ENCODE measurements around the gene TRAF7.
"Not testable (repeated sequence)": the region's sequence is repeated elsewhere in the genome, so short reads cannot be mapped to it uniquely, and the experiment has no call there.

The TRAF7 gene

DNA sequence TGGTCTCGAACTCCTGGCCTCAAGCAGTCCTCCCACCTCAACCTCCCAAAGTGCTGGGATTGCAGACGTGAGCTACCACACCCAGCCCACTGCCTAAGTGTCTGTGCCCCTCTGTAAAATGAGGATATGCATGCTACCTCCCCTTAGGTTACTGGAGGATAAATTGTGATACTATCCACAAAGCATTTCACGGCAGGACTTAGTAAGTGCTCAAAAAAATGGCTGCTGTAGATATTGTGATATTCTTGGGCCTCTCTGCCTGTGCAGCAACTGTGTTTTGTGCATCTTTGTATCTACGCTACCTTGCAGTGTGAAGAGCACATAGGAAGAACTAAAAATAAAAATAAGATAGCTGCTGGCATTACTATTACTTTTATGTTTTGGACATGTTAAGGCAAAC lies 42.7 kb downstream of the TRAF7 start:
- H3K4me1 ChIP-seq (ENCODE audit: control insufficient read depth, insufficient read depth, low read length, poor library complexity, severe bottlenecking), result peaks cover 15% of the 10 kb centered on the region
- H3K27ac ChIP-seq (ENCODE audit: insufficient read depth, low read length, poor library complexity, severe bottlenecking), result no peak overlapping the region
- no peak for DNase-seq
- no peak overlapping the region for H3K4me3 ChIP-seq (ENCODE audit: insufficient read depth, low read depth, low read length, poor library complexity, severe bottlenecking)
- H3K27me3 ChIP-seq (replicated peaks; ENCODE audit: control insufficient read depth, insufficient read depth, low read length, poor library complexity, severe bottlenecking), result peaks cover 32% of the 10 kb centered on the region
- H3K36me3 ChIP-seq (ENCODE audit: control insufficient read depth, insufficient read depth, low read length), result no peaks in the 10 kb centered on the region
- no peaks in the 10 kb centered on the region for H3K9me3 ChIP-seq (ENCODE audit: control insufficient read depth, low read length)

GRCh38 chr16:2199095-2199494 lies 43.5 kb downstream of the TRAF7 start:
- Histone ChIP-seq H3K9me3 (ENCODE audit: control insufficient read depth, low read length) (no peaks in the 10 kb centered on the region), H3K4me3 (ENCODE audit: insufficient read depth, low read depth, low read length, poor library complexity, severe bottlenecking) (no peak overlapping the region), H3K27ac (ENCODE audit: insufficient read depth, low read length, poor library complexity, severe bottlenecking) (no peak overlapping the region), H3K36me3 (ENCODE audit: control insufficient read depth, insufficient read depth, low read length) (no peaks in the 10 kb centered on the region), H3K27me3 (replicated peaks; ENCODE audit: control insufficient read depth, insufficient read depth, low read length, poor library complexity, severe bottlenecking) (peaks cover 32% of the 10 kb centered on the region), H3K4me1 (ENCODE audit: control insufficient read depth, insufficient read depth, low read length, poor library complexity, severe bottlenecking) (peaks cover 15% of the 10 kb centered on the region)
- no peak for DNase-seq

GRCh38 chr16:2199621-2200139 lies 44.1 kb downstream of the TRAF7 start:
- H3K9me3 ChIP-seq (ENCODE audit: control insufficient read depth, low read length), result no peaks in the 10 kb centered on the region
- DNase-seq, result no peak
- H3K27me3 ChIP-seq (replicated peaks; ENCODE audit: control insufficient read depth, insufficient read depth, low read length, poor library complexity, severe bottlenecking), result peaks cover 30% of the 10 kb centered on the region
- no peak overlapping the region for H3K27ac ChIP-seq (ENCODE audit: insufficient read depth, low read length, poor library complexity, severe bottlenecking)
- peaks cover 17% of the 10 kb centered on the region for H3K4me1 ChIP-seq (ENCODE audit: control insufficient read depth, insufficient read depth, low read length, poor library complexity, severe bottlenecking)
- H3K4me3 ChIP-seq (ENCODE audit: insufficient read depth, low read depth, low read length, poor library complexity, severe bottlenecking), result no peak overlapping the region
- no peaks in the 10 kb centered on the region for H3K36me3 ChIP-seq (ENCODE audit: control insufficient read depth, insufficient read depth, low read length)

DNA sequence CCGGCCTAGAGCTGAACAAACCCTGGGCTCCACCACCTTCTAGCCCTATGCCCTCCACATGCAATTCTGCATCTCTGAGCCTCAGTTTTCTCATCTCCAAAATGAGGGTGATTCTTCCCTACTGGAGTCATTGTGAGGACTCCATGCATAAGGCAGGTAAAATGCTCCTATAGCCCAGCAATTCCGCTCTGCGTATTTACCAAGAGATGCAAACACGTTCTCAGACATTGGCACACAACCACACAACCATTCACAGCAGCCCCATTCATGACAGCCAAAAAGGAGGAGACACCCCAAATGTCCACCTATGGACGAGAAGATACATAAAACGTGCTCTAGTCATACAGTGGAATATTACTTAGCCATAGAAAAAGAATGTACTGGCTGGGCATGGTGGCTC lies 44.7 kb downstream of the TRAF7 start:
- H3K36me3 ChIP-seq (ENCODE audit: control insufficient read depth, insufficient read depth, low read length), result no peaks in the 10 kb centered on the region
- no peaks in the 10 kb centered on the region for H3K9me3 ChIP-seq (ENCODE audit: control insufficient read depth, low read length)
- peaks cover 16% of the 10 kb centered on the region for H3K4me1 ChIP-seq (ENCODE audit: control insufficient read depth, insufficient read depth, low read length, poor library complexity, severe bottlenecking)
- no peak overlapping the region for H3K27ac ChIP-seq (ENCODE audit: insufficient read depth, low read length, poor library complexity, severe bottlenecking)
- H3K27me3 ChIP-seq (replicated peaks; ENCODE audit: control insufficient read depth, insufficient read depth, low read length, poor library complexity, severe bottlenecking), result peaks cover 23% of the 10 kb centered on the region
- H3K4me3 ChIP-seq (ENCODE audit: insufficient read depth, low read depth, low read length, poor library complexity, severe bottlenecking), result no peak overlapping the region
- DNase-seq, result no peak

GRCh38 chr16:2203119-2203688 lies 47.6 kb downstream of the TRAF7 start:
- peaks cover 12% of the 10 kb centered on the region for H3K36me3 ChIP-seq (ENCODE audit: control insufficient read depth, insufficient read depth, low read length)
- not testable (repeated sequence) for H3K27ac ChIP-seq (ENCODE audit: insufficient read depth, low read length, poor library complexity, severe bottlenecking)

GRCh38 chr16:2204416-2205103 lies 49.0 kb downstream of the TRAF7 start:
- no peaks in the 10 kb centered on the region for H3K27me3 ChIP-seq (replicated peaks; ENCODE audit: control insufficient read depth, insufficient read depth, low read length, poor library complexity, severe bottlenecking)
- H3K36me3 ChIP-seq (ENCODE audit: control insufficient read depth, insufficient read depth, low read length), result peaks cover 21% of the 10 kb centered on the region
- DNase-seq, result no peak
- peak overlapping the region; percentile 96 for H3K4me3 ChIP-seq (ENCODE audit: insufficient read depth, low read depth, low read length, poor library complexity, severe bottlenecking)
- no peaks in the 10 kb centered on the region for H3K9me3 ChIP-seq (ENCODE audit: control insufficient read depth, low read length)
- H3K27ac ChIP-seq (ENCODE audit: insufficient read depth, low read length, poor library complexity, severe bottlenecking), result peak overlapping the region; percentile 97
- peaks cover 20% of the 10 kb centered on the region for H3K4me1 ChIP-seq (ENCODE audit: control insufficient read depth, insufficient read depth, low read length, poor library complexity, severe bottlenecking)

More at GRCh38 chr16:2203119-2203688, 47.6 kb downstream of the TRAF7 start:
- not testable (repeated sequence) for H3K27me3 ChIP-seq (replicated peaks; ENCODE audit: control insufficient read depth, insufficient read depth, low read length, poor library complexity, severe bottlenecking); DNase-seq; H3K9me3 ChIP-seq (ENCODE audit: control insufficient read depth, low read length); H3K4me3 ChIP-seq (ENCODE audit: insufficient read depth, low read depth, low read length, poor library complexity, severe bottlenecking)
- peaks cover 20% of the 10 kb centered on the region for H3K4me1 ChIP-seq (ENCODE audit: control insufficient read depth, insufficient read depth, low read length, poor library complexity, severe bottlenecking)

- peak within 1 kb of the TSS; percentile 96 for H3K4me3 ChIP-seq (ENCODE audit: insufficient read depth, low read depth, low read length, poor library complexity, severe bottlenecking)
- DNase-seq, result peak; percentile 88 to 89 (median 89)
- H3K9me3 ChIP-seq (ENCODE audit: control insufficient read depth, low read length), result no peaks in the 10 kb centered on the region
- peaks cover 21% of the 10 kb centered on the region for H3K36me3 ChIP-seq (ENCODE audit: control insufficient read depth, insufficient read depth, low read length)
- peak within 1 kb of the TSS; percentile 97 for H3K27ac ChIP-seq (ENCODE audit: insufficient read depth, low read length, poor library complexity, severe bottlenecking)
- no peaks in the 10 kb centered on the region for H3K27me3 ChIP-seq (replicated peaks; ENCODE audit: control insufficient read depth, insufficient read depth, low read length, poor library complexity, severe bottlenecking)
- peaks cover 20% of the 10 kb centered on the region for H3K4me1 ChIP-seq (ENCODE audit: control insufficient read depth, insufficient read depth, low read length, poor library complexity, severe bottlenecking)
These were observed 49.8 kb downstream of the TRAF7 start, which contains the start of gene MLST8 for GRCh38 chr16:2205104-2205966. TSS of gene MLST8 (plus strand) at chr16:2205454. CDS start at chr16:2206086, 632 bp downstream.

GRCh38 chr16:2205967-2206313 lies 50.4 kb downstream of the TRAF7 start:
- peaks cover 20% of the 10 kb centered on the region for H3K4me1 ChIP-seq (ENCODE audit: control insufficient read depth, insufficient read depth, low read length, poor library complexity, severe bottlenecking)
- H3K27ac ChIP-seq (ENCODE audit: insufficient read depth, low read length, poor library complexity, severe bottlenecking), result peak overlapping the region; percentile 97
- H3K36me3 ChIP-seq (ENCODE audit: control insufficient read depth, insufficient read depth, low read length), result peaks cover 21% of the 10 kb centered on the region
- peak overlapping the region; percentile 96 for H3K4me3 ChIP-seq (ENCODE audit: insufficient read depth, low read depth, low read length, poor library complexity, severe bottlenecking)
- H3K9me3 ChIP-seq (ENCODE audit: control insufficient read depth, low read length), result no peaks in the 10 kb centered on the region
- no peaks in the 10 kb centered on the region for H3K27me3 ChIP-seq (replicated peaks; ENCODE audit: control insufficient read depth, insufficient read depth, low read length, poor library complexity, severe bottlenecking)
- DNase-seq, result no peak

DNA sequence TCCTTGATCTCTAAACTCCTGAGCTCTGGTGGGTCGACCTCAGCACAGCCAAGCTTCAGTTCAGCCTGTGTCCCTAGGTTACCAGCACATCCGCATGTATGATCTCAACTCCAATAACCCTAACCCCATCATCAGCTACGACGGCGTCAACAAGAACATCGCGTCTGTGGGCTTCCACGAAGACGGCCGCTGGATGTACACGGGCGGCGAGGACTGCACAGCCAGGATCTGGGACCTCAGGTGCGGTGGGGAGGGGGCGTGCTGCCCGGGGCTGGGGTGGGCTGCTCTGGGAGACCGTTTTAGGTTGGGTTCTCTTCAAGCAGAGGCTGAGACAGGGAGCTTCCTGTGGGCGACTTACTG lies 50.8 kb downstream of the TRAF7 start:
- H3K27me3 ChIP-seq (replicated peaks; ENCODE audit: control insufficient read depth, insufficient read depth, low read length, poor library complexity, severe bottlenecking), result no peaks in the 10 kb centered on the region
- no peaks in the 10 kb centered on the region for H3K9me3 ChIP-seq (ENCODE audit: control insufficient read depth, low read length)
- no peak for DNase-seq
- H3K27ac ChIP-seq (ENCODE audit: insufficient read depth, low read length, poor library complexity, severe bottlenecking), result peak overlapping the region; percentile 97
- H3K4me1 ChIP-seq (ENCODE audit: control insufficient read depth, insufficient read depth, low read length, poor library complexity, severe bottlenecking), result peaks cover 20% of the 10 kb centered on the region
- H3K36me3 ChIP-seq (ENCODE audit: control insufficient read depth, insufficient read depth, low read length), result peaks cover 21% of the 10 kb centered on the region
- H3K4me3 ChIP-seq (ENCODE audit: insufficient read depth, low read depth, low read length, poor library complexity, severe bottlenecking), result peak overlapping the region; percentile 96
